ENCODE results near the gene RANBP17. TPM values are rescaled to one million over a fixed set of nuclear protein-coding genes. Genes with fewer than 3 reads are reported as not detected.
"Not testable (repeated sequence)": the region's sequence is repeated elsewhere in the genome, so short reads cannot be mapped to it uniquely, and the experiment has no call there.

RANBP17 gene
- polyA plus RNA-seq (2013, experiment 1 of 2; ENCODE audit: insufficient read length): 7.0 TPM
- polyA plus RNA-seq (2013, experiment 2 of 2; ENCODE audit: insufficient read length): 7.2 TPM

DNA sequence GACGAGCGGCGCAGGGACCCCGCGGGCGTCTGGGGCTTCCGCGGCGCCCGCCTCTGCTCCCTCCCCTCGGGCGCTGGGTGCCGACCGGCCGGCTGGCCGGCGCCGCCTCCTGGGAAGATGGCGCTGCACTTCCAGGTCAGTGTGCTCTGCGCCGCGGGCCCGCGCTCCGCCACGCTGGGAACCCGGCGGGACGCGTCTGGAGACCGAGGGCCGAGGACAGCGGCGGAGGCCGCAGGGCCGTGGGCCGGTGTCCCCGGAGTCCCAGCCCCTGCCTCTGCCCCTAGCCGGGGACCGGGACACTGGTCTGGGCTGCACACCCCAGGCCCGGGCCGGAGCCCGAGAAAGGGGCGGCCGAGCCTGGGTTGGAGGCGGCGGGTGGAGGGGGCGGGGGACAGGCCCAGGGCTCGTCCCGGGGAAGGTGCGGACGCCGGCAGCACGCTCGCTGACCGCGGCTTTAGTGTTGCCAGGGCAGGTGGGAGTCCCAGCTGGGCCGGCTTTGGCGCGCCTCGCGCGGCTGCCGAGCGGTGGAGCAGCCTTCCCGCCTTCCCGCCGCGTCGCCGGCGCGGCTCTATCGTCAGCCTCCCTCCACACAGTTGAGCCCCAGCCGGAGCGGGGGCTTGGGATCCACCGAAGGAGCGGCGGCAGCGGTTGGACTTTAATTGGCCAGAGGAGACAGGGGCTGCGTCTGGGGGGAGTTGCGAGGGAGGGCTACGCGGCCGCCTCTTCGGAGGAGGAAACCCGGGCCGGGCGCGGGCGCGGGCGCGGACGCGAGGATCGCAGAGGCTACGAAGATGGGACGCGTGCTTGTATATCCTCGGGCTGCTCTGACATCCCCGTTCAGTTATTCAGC, at the start of gene RANBP17:
Gene RANBP17 (plus strand): TSS at position 102 of the 850 bp plus-strand sequence.
- DNase-seq: peak; percentile 87

DNA sequence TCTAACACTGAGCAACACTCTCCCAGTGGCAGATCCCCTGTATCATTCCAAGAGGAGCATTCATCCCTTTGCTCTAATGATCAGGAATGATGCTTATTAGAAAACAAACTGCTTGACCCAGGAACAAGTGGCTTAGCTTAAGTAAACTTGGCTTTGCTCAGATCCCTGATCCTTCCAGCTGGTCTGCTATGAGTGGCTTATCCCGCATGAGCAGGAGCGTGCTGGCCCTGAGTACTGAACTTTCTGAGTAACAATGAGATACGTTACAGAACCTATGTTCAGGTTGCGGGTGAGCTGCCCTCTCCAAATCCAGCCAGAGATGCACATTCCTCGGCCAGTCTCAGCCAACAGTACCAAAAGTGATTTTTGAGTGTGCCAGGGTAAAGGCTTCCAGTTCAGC, 48.6 kb upstream of the RANBP17 start:
- DNase-seq: no peak

DNA sequence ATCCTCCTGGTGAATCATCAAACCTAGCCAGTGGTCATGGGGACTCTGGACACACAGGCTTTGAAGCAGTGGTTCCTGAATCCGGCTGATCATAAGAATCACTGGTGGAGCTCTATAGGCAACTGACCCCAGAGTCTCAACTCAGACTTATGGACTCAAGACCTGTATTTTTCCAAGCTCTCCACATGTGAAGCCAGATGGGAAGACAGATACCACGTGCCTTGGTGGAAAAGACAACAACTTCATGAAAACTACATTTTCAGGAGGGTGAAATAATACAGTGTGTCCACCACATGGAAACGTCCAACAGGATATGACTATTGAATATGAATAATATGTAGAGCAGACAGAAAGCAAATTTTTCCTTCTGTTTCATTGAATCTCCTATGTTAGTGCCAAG, 44.6 kb upstream of the RANBP17 start:
- DNase-seq: no peak

DNA sequence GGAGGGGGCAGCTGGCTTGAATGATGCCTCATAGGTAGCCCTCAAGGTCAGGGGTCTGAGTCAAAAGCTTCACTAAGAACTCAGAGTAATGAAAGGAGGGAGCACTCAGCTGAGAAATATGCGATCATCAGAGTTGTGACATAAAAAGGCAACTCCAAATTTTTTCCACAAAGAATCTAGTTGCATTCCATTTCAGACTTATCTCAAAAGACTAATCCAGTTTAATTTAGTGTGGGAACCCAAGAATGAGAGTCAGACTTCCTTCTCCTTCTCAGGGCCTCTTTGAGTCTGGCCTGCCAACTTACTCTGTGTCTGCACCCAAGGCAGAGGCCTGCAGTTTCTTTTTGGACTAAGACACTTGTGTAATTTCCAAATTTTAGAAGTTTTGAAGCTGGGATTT, 43.6 kb upstream of the RANBP17 start:
- peak; percentile 63 for DNase-seq

DNA sequence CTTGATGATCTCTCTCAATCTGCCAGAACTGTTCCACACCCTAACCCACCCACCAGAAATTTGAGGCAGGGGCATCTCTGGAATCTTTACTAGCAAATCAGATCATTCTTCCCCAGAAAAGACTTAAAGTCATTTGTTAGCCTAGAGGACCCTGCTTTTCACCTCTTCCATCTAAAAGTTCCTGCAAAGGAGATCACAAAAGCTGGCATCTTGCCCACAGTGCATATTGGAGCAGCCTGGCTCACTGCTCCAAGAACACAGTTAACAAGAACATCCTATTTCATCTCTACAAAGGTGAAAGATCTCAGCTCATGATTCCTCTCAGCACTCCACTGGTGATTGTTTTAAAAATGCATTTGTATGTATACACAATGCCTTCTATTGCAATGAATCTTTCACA, 42.0 kb upstream of the RANBP17 start:
- DNase-seq: no peak

DNA sequence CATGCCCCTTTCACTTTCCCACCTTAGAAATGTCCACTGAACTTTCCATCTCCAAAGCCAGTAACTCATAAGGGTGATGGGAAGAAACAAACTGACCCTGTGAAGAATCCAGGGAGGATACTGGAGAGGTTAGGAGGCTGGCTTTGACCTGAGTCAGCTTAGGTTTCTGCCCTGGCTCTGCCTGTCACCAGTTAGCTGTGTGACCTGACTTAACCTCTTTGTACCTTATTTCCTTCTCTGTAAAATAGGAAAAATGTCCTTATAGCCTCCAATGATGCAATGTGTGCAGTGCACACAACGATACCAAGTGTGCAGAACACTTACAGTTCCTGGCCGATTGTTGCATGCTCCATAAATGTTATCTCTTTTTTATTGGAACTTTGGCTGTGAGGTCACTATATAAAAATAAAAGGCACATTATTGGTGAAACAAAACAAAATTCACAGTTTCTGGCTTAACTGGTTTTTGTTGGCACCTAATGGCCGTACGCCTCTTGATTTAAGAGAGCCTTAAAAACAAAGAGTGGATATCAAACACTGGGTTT, 40.5 kb upstream of the RANBP17 start:
- no peak for DNase-seq

DNA sequence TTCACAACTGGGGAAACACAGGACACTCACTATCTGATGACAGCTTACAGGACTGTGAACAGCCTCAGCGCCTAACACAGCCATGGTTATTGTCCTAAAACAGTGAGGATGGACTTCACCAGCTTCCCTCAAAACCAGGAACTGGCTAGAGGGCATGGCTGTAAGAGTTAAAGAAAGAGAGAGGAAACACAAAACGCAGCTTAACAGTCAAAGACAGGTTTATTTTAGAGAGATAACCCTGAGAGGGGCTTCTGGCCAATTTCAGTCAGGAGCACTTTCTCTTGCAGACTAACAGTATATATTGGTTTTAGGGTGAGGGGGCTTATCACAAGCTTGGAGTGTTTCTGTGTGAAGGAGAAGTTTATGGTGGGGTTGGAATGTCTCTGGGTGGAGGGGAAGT, 35.7 kb upstream of the RANBP17 start:
- no peak for DNase-seq

DNA sequence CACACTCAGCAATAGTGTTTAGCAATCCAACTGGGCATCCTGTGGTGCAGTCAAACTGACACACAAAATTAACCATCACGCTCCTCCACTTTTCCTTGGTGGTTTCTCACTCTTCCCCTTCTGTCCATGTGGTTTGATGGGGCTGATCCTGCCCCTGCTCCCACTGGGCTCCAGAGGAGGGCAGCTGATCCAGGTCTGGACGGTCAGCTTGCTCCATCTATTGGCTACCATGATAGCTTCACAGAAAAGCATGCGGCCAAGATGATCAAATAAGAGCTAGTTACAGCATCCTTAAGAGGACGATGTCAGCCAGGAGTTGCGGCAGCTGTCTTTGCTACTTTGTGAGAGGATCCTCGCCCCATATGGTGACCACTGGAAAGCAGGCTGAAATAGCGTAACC, 29.6 kb upstream of the RANBP17 start:
- DNase-seq: no peak

DNA sequence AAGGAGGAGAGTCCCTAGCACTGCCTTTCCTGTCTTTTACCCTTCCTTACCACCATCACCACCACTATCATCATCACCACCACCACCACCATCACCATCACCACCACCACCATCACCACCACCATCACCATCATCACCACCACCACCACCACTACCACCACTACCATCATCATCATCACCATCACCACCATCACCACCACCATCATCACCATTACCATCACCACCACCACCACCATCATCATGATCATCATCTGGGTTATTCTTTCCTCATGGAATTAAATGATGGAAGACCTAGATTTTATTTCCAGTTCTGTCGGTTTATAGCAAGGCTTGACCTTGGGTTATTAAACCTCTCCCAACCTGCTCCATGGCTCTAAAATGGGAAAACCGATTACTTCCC, 27.8 kb upstream of the RANBP17 start:
- not testable (repeated sequence) for DNase-seq

DNA sequence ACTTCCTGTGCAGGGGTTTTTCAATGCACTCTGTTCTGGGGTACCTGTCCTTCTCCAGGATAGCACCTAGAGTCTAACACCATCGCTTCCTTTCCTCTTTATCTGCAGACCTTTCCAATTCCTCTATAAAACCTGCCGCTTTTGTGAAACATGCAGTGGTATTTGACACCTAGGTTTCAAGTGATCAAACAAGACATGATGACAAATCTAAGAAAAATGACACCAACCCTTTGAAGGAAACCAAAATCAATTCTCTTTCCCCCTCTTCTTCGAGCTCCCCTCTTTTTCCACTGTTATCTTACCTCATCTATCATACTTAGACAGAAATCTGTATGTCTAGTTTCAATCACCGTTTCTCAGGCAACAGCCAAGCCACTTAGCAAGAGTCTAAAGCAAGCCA, 25.6 kb upstream of the RANBP17 start:
- no peak for DNase-seq

DNA sequence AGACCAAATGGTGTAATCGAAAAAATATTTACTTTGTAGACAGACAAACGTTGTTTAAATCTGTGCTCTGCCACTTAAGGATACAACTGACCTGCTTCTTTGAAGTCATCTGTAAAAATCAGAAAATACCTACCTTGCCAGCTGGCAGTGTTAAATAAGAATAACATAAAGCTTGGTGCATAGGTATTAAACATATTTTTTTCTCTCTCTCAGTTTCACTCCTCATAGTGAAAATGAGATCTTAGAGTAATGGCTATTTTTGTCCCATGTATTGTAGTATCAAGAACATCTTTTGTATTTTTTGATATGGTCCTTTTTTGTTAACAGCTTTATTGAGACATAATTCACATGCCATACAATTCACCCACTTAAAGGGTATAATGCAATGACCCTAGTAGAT, 17.9 kb upstream of the RANBP17 start:
- DNase-seq: no peak

DNA sequence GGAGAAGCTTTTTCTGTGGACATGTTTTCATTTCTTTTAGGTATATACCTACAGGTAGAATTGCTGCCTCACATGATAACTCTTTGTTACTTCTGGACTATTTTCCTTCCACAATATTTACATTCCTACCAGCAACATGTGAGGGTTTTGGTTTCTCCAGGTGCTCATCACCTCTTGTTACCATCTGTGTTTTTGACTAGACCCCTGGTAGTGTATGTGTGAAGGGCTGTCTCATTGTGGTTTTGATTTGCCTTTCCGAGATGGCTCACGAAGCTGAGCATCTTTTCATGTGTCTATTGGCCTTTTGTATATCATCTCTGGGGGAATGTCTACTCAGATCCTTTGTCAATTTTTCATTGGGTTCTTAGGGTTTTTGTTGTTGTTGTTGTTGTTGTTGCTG, 17.2 kb upstream of the RANBP17 start:
- no peak for DNase-seq

DNA sequence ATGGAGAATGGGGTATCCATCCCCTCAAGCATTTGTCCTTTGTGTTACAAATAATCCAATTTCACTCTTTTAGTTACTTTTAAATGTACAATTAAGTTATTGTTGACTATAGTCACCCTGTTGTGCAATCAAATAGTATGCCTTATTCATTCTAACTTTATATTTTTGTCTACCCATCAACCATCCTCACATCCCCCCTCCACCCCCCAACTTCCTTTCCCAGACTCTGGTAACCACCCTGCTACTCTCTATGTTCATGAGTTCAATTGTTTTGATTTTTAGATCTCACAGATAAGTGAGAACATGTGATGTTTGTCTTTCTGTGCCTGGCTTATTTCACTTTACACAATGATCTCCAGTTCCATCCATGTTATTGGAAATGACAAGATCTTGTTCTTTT, 15.4 kb upstream of the RANBP17 start:
- peak; percentile 27 for DNase-seq

DNA sequence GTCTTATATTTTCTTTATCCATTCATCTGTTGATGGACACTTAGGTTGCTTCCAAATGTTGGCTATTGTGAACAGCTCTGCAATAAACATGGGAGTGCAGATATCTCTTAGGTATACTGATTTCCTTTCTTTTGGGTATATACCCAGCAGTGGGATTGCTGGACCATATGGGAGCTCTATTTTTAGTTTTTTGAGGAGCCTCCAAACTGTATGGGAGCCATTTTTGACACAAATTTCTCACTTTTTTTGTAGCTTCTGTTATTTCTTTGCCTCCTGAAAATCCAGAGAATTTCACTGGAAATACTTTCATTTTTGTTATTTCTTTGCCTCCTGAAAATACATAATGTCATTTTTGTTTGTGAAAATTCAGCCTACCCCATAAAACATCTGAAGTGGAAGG, 15.0 kb upstream of the RANBP17 start:
- DNase-seq: no peak

DNA sequence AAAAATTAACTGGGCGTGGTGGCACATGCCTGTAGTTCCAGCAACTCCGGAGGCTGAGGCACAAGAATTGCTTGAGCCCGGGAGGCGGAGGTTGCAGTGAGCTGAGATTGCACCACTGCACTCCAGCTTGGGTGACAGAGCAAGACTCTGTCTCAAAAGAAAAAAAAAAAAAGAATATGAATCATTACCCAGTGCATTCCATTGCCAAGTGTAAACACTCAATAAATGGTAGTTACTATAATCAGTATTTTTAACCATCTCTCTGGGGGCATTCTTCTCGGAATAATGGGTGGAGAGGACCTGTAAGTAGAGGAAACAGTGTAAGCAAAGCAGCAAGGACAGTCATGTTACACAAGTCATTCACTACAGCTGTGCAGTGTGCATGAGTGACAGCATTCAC, 13.8 kb upstream of the RANBP17 start:
- DNase-seq: peak; percentile 59

DNA sequence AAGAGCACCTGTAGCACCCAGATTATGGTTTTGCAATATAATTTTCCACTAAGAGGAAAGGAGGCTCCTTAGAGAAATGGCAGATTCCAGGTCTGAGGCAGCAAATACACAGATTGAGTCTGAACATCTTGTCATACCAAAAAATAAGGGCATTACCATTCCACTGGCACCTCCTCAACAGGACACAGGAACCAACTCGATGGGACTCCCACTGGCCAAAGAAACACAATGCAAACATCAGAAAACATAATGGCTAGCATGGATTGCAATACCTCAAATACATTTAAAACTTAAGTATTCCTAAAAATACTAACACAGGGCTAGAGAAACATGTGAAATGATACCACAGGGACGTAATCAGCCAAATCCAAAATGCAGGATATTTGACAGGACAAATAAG, 12.4 kb upstream of the RANBP17 start:
- DNase-seq: no peak

DNA sequence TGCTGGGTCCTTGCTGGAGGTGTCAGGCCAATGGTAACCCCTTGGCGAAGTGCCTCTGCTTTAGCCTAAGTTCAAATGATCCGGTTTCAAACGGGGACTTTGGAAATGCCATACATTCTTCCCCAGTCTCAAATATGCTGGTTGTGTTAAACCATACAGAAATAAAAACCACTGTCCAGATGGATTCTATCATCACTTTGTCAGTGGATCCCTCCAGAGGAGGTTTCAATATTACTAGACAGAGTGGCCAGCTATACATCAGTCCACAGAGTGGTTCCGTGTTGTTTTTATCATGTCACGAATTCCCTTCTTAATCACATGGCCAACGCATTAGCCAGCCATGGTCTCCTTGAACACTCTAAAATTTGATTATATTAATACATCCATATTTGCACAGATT, 7.3 kb upstream of the RANBP17 start:
- DNase-seq: peak; percentile 85

DNA sequence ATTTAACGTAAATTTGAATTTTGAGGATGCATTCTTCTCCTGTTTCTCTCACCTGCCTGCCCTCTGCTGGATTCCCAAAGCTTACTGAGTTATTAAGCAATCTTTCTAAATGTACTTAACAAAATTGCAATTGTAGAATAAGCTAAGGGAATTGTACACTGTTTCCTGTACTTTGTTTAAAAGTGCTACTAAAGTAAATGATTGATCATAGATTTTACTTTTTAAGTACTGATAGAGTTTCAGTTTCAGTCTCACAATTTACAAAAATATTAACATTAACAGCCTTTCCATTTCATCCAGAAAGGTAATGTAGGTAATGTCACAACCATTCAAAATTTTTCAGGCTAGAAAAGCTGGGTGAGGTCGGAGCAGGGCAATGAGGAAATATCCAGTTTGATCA, 4.8 kb upstream of the RANBP17 start:
- DNase-seq: no peak

DNA sequence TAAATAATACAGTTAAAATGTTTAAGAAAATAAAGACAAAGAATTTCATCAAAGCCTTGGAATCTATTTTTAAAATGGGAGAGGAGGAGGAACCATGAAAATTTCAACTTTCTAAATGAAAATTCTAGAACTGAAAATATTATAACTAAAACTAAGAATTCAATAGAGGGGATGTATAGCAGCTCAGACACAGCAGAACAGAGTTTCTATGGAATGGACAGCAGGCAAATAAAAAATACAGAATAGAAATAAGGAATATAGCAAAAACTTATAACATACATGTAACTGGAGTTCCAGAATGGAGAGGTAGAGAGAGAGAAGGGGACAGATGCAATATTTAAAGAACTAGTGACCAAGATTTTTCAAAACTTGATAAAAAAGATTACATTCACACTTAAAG, 1.4 kb upstream of the RANBP17 start:
- no peak for DNase-seq

DNA sequence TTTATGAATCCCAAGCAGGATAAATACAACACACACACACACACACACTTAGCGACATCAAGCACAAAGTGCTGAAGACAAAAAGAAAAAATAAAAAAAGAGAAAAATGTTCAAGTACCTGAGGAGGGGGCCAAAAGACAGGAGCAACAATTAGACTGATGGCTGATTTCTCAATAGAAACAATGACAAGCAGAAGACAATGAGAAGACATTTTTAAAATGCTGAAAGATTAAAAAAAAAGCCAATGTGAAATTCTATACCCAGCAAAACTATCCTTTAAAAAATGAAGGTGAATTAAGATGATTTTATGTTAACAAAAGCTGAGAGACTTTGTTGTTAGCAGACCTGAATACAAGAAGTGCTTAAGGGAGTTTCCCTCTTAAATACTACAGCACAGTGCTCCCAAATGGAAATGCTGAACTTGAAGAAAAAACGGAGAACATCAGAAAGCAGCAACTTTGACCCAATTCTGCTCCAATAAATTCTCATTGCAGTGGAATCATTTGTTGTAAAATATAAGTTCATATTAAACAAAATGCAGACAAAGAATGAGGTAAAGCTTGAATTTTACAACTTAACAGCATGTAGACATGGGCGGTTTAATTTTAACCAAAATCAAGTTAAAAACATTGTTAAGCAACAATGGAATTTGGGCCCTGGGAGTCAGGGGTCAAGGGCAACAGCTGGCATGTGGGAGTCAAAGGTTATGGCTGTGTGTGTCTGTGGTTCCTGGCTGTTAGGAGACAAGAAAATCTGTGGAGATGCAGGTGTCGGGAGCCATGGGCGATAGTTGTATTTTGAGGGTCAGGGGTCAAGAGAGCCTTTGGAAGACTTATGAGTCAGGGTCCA, 776 bp upstream of the RANBP17 start:
- no peak for DNase-seq

DNA sequence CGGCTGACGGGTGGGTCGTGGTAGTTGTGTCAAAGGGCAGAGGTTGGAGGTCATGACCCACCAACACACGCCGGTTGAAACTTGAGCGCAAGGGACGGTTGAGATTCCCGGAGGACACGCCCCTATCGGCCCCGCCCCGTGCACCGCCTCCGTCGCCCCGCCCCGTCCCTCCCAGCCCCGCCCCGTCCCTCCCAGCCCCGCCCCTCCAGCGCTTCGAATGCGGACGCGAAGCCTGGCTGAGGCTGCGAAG, 226 bp upstream of the RANBP17 start:
- DNase-seq: no peak

DNA sequence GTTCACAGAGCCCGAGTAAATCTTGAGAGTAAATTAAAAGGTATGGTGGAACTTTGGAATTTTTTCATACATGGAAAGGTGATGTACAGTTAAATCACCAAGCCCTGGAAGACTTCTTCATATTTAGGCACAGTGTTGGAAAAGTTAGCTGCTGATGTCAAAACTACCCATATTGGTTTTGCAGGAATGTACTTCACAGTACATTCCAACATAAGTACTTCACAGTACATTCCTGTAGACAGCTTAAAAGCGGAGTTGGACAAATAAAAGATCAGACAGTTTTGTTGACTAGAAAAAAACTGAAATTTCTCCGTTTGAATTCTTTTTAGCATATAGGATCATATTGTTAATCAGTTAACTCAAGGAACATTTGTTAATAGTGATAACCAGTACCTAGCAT, 1.8 kb downstream of the RANBP17 start:
- DNase-seq: peak; percentile 77

DNA sequence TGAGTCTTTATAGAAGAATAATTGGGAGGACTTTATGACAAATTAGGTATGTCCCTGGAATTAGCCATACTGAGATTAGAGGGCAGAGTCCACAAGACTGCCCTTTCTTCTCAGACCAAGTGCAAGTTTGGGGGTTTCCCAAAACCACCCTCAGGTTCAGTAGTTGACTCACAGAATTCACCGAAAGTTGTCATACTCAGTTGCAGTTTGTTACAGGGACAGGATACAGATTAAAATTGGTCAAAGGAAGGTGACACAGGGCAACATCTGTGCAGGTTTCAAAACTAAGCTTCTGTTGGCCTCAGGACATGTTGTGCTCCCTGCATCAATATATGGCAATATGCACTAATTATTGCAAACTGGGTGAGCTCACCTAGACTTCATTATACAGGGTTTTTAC, 3.8 kb downstream of the RANBP17 start:
- no peak for DNase-seq

DNA sequence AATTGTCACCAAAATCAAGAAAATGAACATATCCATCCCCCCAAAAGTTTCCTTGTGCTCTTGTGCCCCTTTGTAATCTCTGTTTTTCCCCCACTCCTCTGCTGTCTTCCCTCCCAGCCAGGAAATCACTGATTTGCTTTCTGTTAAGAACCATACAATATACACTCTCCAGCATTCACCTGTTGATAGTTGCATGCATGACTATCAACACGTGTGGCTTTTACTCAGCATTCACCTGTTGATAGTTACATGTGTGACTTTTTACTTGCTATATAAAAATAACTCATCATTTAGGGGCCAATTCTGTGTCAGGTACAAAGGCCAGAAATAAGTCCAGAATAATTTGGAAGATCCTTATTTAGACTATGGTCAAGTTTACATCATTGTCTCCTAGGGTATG, 6.0 kb downstream of the RANBP17 start:
- DNase-seq: no peak

Measured in fibroblast of skin of scalp (primary cell).